HG03135 (cell line): ENCODE results near the gene NUSAP1.
"Not testable (repeated sequence)": the region's sequence is repeated elsewhere in the genome, so short reads cannot be mapped to it uniquely, and the experiment has no call there.

Source experiments
- ATAC-seq: cut with Tn5 transposase; IDR thresholded peaks from one replicate; pipeline ENCODE4 v1.9.1; 2021; ENCODE audit warnings: mild to moderate bottlenecking, moderate library complexity; ENCODE audit not compliant: unreplicated experiment

Gene NUSAP1

DNA sequence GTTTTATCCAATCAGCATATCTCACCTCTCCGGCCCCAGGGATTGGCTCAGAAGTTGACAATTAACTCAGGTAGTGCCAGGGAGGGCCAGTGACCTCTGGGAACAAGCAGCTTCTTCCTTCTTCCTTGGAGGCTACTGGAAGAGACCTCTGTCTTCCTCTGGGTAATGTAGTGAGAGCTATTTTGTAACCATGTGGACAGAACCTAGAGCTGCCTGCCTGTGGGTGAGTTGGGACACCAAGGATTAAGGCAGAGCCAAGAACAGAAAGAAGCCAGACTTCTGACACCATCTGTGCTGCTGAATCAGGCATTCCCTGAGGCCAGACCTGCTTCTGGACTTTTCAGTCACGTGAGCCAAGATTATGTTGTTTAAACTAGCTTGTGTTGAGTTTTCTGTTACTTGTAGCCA, 75.6 kb downstream of the NUSAP1 start:
- ATAC-seq = no peak

DNA sequence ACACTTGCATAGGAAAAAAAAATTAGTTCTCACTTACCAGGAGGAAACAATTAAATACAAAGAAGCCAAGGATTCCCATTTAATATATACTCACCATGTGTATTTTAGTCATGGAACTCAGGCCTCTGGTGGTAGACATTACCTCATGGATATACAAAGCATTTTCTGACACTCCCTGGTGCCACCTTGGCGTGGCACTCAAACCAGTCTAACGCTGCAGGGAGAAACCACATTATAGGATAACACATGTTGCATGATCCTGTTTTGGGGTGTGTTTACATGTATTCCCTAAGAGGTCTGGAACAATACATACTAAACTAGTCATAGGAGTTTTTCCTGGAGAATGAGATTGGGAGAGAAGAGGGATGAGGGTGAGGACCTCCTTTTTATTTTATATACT, 78.3 kb downstream of the NUSAP1 start:
- no peak for ATAC-seq

DNA sequence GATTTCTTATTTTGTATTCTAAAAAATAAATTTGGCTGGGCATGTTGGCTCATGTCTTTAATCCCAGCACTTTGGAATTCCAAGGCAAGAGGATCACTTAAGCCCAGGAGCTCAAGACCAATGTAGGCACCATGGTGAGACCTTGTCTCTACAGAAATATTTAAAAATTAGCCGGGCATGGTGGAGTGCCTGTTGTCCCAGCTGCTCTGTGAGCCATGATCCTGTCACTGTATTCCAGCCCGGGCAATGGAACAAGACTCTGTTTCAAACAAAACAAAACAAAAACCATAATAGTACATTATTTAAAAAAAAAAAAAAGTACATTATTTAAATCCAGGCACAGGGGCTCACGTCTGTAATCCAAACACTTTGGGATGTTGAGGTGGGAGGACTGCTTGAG, 78.8 kb downstream of the NUSAP1 start:
- ATAC-seq = no peak

DNA sequence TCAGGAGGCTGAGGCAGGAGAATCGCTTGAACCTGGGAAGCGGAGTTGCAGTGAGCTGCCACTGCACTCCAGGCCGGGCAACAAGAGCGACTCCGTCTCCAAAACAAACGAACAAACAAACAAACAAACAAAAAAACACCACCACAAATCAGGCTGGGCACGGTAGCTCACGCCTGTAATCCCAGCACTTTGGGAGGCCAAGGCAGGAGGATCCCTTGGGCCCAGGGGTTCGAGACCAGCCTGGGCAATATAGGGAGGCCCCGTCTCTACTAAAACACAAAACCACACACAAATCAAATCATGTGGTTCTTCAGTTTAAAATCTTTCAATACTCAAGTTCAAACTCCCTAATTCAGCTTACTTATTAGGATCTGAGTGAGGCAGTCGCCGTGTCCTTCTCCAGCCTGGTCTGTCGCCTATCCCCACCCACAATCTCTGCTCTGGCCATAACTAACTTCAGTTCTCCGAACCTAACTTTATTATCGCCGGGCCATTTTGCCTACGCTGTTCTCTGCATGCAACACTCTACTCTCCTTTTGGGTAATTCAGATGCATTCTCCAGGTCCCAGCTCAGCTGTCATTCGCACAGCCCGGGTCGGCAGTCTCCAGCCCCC, 83.6 kb downstream of the NUSAP1 start:
- ATAC-seq = peak; percentile 17

DNA sequence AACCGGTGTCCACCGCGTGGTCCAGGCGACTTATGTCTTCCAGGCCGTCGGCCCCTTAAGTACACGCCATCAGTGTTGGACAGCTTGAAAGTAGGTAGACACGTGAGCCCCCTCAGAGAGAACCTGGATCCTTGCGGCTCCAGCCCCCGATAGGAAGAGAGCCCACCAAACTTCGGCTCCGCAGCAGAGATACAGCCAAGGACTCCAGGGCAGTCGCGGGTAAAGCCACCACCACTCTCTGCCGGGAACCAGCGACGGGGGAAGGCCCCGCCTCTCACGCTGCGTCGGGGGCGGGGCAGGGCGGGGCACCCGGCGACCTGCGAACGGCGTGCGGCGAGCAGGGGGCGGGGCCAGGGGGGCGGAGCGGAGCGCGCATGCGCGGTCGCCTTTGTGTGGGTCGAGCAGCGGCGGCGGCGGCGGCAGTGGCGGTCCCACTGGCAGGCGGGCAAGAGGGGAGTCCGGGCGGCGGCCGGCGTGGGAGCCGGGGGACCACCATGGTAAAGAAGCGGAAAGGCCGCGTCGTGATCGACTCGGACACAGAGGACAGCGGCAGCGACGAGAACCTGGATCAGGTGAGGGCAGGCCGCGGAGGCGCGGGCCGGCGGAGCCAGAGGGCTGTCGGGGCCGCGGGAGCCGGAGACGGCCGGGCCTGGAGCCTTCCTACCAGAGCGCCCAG, 84.2 kb downstream of the NUSAP1 start, which contains the start of gene RTF1:
RTF1 (plus strand) TSS at position 354 of the 676 bp plus-strand sequence; CDS start at position 375, 21 bp downstream.
- ATAC-seq = peak; percentile 76

DNA sequence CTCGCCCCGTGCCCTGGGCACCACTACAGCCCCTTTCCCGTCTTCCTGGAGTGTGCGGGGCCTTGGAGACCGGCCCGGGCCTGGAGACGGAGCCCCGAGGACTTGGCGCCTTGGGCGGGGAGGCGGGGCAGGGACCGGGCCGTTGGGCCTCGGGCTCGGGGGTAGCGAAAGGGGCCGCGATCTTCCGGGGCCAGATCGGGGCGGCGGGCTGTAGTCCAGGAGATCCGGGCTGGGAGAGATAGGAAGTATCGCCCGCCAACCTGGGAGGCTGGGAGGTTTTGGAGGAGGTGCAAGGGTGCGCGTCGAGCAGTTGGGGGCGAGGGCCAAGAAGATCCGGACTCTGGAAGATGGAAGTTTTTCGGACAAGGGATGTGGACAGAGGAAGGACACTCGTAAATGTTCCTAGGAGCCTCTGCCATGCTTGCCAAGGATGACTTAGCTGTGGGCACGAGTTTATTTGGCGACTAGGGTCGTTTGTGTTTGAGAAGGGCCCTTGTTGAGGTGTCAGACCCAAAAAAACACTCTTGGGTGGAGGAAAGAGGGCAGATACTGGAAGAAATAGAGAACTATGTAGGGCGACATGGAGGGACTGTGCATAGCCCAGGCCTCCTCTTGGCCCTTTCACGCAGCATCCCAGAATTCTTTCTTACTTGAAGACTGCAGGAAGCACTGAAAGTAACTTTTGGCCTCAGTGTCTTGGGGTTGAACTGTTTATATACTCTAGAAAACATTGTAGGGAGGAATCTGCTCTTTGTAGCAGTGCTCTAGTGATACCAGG, 84.9 kb downstream of the NUSAP1 start:
- peak; percentile 44 for ATAC-seq

- peak; percentile 83 for ATAC-seq
Observed at GRCh38 chr15:41423979-41424659, 91.4 kb downstream of the NUSAP1 start.

- no peak for ATAC-seq
Observed at GRCh38 chr15:41424809-41425208, 92.1 kb downstream of the NUSAP1 start.

GRCh38 chr15:41425907-41426306, 93.2 kb downstream of the NUSAP1 start:
- not testable (repeated sequence) for ATAC-seq

DNA sequence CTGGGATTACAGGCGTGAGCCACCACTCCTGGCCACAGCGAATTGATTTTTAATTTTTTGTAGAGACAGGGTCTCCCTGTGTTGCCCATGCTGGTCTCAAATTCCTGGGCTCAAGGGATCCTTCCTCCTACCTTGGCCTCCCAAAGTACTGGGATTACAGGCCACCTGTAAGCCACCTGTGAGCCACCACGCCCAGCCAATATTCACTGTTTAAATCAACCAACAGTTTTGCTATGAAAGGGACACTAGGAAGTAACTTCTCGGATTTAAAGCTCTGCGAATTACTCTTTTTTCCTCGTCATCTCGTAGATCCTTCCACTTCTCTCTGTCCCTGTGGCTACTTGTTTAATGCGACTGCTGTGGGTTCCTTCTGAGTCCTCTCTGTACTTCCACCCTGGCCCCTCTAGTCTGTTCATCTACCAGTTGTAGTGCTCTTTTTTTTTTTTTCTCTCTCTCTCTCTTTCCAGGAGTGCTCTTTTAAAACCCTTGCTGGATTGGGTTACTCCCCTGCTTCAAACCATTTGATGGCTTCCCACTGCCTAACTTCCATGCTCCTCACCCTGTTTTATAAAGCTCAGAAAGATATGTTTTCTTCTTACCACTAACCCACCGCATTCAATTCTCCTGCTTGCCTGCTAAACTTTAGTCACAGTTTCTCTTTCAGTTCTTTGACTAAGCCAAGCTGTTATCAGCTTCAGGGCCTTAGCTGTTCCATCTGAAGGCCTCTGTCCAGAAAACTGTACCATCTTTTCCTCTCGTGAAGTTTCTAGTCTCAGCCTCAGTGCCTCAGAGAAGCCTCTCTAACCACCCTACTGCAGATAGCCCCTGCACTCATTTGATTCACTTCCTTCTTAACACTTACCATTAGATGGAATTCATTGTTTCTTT, 96.6 kb downstream of the NUSAP1 start:
- ATAC-seq = peak; percentile 63
